ENCODE results near the gene PRKCH.

PRKCH gene

DNA sequence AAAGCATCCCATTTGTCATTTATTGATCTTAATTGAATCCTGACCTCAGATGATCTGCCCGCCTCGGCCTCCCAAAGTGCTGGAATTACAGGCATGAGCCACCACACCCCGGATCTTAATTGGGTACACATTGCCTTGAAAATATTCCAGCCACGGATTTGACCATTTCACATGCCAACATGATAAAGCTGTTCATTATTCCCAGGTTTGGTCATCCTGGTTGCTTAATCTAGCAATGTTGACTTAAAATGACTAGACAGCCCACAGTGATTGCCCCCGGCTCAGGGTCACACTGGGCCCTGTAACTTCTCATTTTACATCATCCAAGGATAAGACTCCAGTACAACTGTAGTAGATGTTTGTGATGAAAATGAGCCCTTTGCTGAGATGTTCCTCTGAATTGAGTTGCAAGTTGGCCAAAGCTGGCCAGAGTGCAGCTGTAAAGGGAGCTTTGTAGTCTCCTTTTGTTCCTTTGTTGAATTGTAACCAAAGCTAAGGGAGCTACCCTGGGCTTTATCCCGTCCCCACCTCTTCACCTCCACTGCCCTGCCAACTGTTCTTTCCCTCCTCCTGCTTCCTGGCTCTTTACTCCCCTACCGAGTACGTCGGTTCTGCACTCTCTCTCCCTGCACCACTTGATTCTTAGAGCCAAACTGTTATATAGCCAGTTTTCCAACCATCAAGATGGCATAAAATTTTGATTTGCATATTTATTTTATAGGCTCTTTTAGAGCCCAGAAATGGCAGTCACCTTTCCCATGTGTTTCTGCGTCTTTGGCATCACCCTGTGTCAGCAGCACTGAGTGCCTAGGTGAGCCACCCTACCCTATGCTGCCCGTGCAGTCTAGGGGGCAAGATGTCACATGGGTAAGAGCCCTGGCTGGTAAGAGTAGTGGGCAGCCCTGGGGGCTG is 232.6 kb downstream of the PRKCH start:
- DNase-seq (ENCODE audit: low spot score) = peak; percentile 86

GRCh38 chr14:61555056-61555838 is 233.9 kb downstream of the PRKCH start:
- peak; percentile 44 for DNase-seq (ENCODE audit: low spot score)

DNA sequence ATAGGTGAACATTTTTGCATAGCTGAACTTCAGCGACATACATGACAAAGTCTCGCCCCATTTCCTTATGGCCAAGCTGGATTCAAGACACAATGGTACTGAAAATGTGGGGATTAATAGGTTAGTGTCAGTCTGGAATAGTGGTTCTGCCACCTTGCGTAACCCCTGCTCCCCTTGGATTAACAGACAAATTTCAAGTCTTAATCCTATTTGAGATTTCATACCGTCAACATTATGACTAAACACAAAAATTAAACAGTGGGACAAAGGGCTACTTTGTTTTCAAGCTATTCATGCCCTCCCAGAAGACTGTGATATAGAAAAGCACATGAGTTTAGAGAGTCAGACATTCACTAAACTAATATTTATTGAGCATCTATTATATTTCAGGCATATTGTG is 235.1 kb downstream of the PRKCH start:
- DNase-seq (ENCODE audit: low spot score) = no peak

- DNase-seq (ENCODE audit: low spot score) = no peak
Measured at GRCh38 chr14:61557262-61557661, 235.9 kb downstream of the PRKCH start.

DNA sequence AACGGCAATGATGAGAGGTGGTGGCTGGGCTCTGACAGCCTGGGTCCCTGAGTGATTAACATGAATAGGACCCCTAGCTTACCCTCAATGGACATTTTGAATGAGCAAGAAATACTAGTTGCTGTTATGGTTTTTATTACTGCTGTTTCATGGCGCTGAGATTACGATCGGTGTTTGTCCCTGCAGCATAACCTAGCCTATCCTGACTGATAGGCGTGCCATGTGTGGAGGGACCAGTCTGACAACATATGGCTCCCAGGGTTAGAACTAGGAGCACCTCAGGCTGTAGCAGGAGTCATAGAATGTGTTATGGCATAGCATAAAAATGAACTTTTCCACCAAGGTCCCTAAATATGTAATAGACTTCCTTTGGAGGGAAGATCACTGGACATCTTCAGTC is 236.5 kb downstream of the PRKCH start:
- no peak for DNase-seq (ENCODE audit: low spot score)

DNA sequence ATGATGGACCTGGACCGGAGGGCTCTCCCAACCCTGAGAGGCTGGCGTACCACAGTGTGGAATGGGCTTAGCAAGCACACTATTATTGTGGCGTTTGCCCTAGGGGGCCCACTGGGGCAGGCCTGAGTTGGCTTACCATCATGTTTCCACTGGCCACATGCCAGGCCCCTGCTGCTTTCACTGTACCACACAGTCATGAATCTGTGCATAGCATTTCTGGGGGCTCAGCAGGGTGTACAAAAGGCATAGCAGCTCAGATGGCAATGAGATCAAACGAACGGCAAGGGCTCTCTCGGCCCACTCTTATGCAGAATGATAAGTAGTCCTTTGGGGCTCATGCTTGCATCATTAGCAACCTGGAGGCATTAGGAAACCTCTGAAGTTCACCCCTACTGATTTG is 236.9 kb downstream of the PRKCH start:
- no peak for DNase-seq (ENCODE audit: low spot score)

DNA sequence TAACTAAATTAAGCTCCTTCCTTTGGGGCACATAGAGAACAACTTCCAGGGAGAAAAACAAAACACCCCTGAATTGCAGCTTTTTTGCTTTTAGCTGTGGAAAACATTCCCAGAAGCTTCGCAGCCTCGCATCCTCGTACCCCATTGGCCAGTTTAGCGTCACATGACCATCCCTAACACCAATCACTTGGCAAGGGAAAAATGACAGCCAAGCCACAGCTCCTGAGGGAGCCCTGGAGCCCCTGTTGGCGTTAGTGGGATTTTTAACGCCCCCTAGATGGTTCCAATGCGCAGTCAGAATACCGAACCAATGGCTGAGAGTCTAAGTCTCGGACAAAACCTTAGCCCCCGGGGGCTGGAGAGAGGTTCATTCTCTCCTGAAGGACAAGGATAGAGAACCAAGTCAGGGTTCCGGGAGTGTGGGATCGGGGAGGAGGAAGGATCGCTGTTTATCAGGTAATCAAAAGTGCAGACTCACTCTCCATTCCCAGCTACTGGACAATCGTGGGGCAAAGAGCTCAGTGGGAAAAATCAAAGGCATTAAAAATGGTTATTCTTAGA is 238.3 kb downstream of the PRKCH start:
- no peak for DNase-seq (ENCODE audit: low spot score)

DNA sequence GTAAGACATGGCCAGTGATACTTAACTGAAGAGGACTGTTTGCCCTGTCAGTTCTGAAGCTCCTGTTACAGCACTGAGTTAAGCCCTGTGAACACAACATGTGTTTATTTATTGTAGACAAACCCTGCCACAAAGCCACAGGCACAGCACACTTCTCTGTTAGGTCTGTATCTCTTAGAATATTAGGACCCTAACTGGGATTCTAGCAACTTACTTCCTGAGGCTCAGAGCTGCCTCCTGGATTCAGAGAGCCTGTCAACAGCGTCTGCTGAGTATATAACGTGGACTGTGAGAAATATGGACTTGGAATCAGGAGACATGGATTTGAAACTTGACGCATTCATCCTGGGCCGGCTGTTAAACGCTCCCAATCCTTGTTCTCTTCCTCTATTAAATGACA is 238.9 kb downstream of the PRKCH start:
- DNase-seq (ENCODE audit: low spot score) = no peak

GRCh38 chr14:61561104-61561503 is 239.7 kb downstream of the PRKCH start:
- DNase-seq (ENCODE audit: low spot score) = peak; percentile 60

DNA sequence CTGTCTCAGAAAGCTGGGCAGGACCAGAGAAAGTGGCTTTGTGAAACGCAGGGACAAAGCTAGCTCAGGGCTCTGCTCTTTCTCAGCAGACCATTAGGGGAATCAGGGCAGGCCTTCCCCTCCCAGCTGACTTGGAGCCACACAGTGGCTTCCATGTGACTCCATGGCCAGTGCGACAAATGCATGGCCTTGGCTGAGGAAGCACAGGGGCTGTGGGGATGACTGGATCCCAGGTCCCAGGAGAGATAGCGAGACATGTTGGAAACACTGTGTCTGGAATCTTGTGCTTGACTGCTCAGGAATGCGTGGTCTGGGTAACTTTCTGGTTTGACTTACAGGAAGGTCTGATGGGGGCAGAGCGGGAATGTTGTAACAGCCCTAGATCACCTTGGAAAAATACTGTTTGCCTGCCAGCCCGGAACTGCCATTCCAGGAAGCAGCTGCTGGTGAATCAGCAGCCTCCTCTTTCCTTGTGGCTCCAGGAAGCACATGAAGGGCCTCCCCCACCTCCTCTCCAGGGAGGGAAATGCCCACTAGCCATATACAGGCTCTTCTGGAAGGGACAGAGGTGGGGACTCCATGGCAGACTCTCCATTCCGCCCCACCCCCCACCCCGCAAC is 240.4 kb downstream of the PRKCH start:
- DNase-seq (ENCODE audit: low spot score) = peak; percentile 84

GRCh38 chr14:61562321-61563161 is 241.2 kb downstream of the PRKCH start:
- peak; percentile 83 for DNase-seq (ENCODE audit: low spot score)

DNA sequence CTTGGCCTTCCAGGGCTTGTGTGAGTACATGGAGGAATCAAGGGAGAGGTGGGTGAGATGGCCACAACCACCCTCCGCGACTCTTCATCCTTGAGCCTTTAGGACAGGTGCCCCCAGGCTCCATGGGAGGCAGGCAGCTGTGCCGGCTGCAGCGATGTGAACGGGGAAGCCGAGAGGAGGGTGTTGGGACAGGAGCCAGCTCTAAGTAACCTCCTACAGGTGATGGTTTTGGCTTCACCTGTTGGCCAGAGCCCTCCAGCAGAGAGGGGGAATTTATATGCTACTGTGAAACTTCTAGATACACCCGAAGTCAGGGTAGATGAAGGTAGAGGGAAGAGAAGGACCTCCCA is 241.8 kb downstream of the PRKCH start:
- no peak for DNase-seq (ENCODE audit: low spot score)

DNA sequence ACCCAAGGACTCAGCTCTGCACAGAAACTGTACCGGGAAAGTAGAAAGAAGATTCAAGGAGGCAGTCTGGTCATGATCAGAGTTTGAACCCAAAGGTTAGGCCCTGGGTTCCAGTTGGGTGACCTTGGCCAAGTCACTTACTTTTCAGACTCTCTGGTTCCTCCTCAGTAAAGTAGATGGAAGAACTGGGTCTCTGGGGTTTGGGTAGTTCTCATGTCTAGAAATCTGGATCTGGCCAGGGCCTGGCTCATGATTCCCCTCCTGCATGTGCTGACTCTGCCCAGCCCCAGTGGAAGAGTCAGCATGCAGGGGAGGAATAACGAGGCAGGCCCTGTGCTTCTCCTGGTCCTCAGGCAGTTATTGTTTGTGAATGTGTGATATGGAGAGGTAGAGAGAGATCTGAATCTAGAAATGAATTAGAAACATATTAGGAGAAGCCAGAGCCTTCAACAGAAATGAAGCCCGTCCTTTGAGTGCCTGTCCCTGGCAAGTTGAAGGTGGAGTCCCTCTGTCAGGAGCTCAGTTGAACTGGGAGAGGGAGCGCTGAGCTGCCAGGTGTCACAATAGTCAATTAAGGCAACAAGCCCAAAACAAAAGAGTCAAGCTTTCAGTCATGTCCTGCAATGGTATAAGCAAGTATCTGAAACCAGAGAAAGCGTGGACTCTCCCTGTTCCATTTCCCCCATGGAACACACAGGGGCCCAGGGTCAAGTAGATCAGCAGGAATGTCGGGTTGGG is 242.7 kb downstream of the PRKCH start:
- DNase-seq (ENCODE audit: low spot score) = no peak

GRCh38 chr14:61564618-61565091 is 243.3 kb downstream of the PRKCH start:
- peak; percentile 82 for DNase-seq (ENCODE audit: low spot score)

- no peak for DNase-seq (ENCODE audit: low spot score)
Measured at GRCh38 chr14:61565181-61565580, 243.8 kb downstream of the PRKCH start.

DNA sequence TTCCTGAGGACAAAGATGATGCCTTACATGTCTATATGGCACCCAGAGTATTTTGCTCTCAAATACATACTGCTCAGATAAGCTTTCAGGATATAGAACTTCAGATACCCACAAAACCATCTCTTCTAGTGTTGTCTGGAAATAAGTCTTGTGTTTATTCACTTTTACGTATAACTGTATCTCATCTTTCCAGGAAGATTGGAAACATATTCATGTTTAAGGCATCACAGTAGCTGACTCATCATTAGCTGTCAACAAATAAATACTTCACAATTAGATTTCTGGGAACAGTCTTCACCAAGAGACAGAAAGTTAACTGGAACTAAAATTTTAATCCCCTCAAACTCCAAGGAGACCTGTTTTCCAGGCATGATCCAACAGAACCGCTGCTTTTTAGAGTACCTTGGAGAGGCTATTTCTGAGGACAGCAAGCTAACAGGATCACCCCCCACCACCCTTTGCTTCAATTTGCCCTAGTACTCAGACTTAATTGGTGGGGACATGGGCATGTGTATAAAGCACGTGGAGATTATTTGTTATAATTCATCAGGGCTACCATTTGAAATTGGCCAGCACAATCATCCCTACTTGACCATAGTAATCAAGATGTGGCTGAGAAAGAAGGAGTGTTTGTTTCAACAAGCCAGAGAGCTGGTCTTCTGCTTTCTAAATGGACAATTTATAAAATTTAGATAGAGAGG is 244.6 kb downstream of the PRKCH start:
- DNase-seq (ENCODE audit: low spot score) = no peak

GRCh38 chr14:61566537-61567225 is 245.3 kb downstream of the PRKCH start:
- no peak for DNase-seq (ENCODE audit: low spot score)

GRCh38 chr14:61567838-61568571 is 246.6 kb downstream of the PRKCH start:
- DNase-seq (ENCODE audit: low spot score) = no peak

DNA sequence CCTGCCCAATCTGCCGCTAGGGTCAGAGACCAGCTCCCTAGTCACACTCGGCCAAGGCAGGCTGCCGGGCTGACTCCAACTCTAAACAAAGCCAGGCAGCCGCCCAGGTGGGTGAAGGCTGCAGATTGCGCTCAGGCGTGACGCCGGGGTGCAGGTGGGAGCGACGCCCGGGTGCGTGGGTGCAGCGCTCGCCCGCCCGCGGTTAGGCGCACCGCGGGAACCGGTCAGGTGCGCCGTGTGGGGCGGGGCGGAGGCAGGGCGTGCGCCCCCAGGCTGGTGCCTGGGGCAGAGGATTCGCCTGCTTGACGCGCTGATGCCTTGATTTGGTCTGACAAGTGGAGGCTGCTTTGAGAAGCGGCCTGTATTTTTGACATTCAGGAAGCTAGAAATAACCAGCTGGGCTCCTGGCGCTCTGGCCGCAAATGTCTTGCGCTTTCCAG is 247.2 kb downstream of the PRKCH start:
- no peak for DNase-seq (ENCODE audit: low spot score)

Measured in GM03348 (cell line).